ENCODE data around the gene SERPINA10.

DNA sequence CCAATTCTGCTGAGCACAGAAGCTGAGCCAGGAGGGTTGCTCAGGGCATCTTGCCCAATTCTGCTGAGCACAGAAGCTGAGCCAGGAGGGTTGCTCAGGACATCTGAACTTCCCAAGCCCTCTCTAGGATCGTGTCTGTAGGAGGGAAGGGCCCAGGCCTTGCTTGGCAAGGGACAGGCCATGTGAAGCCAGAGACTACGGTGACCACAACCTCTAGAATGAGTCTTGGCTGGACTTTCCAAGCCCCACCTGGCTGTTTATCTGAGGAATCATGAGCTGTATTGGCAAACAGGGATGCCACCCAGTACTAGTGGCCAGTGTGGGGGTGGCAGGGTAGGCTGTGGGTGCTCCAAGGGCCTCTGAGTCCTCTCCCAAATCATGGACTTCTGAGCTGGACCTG, 37.8 kb upstream of the SERPINA10 start:
- no peak for TF ChIP-seq POLR2A (IDR thresholded peaks at IDR 0.05)
- TF ChIP-seq, protein P1, sequence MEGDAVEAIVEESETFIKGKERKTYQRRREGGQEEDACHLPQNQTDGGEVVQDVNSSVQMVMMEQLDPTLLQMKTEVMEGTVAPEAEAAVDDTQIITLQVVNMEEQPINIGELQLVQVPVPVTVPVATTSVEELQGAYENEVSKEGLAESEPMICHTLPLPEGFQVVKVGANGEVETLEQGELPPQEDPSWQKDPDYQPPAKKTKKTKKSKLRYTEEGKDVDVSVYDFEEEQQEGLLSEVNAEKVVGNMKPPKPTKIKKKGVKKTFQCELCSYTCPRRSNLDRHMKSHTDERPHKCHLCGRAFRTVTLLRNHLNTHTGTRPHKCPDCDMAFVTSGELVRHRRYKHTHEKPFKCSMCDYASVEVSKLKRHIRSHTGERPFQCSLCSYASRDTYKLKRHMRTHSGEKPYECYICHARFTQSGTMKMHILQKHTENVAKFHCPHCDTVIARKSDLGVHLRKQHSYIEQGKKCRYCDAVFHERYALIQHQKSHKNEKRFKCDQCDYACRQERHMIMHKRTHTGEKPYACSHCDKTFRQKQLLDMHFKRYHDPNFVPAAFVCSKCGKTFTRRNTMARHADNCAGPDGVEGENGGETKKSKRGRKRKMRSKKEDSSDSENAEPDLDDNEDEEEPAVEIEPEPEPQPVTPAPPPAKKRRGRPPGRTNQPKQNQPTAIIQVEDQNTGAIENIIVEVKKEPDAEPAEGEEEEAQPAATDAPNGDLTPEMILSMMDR (IDR thresholded peaks at IDR 0.05), result no peak

Data from heart left ventricle (tissue), 13 donors.